ENCODE data around the gene EIF3M.

DNA sequence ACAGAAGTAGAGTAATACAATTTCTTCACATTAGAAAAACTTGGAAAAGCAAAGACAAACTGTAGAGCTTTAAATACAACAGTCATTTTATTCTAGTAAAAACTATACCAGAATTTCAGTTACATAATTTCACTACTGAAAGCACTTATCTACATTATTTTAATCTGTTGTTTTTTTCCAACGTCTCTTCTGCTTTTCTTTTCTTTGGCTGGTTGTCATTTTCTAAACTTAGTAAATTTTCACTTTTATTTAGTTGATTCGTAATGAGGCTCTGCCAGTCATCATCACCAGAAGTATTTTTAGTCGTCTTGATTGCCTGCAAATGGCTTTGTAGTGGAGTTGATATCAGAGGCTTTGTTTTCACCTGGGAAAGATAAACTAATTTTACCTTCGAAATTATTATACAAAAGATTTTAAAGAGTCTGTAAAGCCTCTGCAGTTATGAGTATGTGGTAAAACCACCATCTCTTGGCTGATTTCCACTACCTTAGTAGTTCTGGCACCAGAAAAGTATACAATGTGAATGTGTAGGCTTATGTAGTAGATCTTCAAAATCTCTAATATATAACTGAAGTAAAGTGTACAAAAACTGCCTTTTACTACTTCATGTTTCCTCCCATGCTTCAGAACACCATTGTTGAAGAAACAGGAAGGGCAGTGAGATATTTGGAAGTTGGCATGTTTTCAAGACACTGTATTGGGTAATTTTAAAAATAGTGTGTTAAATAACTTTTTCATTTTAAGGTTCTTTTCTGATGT, 19.2 kb downstream of the EIF3M start:
- TF ChIP-seq POLR2AphosphoS5 (IDR thresholded peaks at IDR 0.05; ENCODE audit: borderline replicate concordance, low read depth, low read length) (no peak), EZH2 (IDR thresholded peaks at IDR 0.05) (no peak), FOXP2 (optimal IDR thresholded peaks at IDR 0.05; ENCODE audit: control extremely low read depth, extremely low read length, insufficient read depth) (no peak)
